ENCODE measurements around the gene HPSE2. TPM values are rescaled to one million over a fixed set of nuclear protein-coding genes. Genes with fewer than 3 reads are reported as not detected.

The HPSE2 gene
- polyA plus RNA-seq, 1 of the 3 experiments (the other 2 are of a cell fraction) = not detected

DNA sequence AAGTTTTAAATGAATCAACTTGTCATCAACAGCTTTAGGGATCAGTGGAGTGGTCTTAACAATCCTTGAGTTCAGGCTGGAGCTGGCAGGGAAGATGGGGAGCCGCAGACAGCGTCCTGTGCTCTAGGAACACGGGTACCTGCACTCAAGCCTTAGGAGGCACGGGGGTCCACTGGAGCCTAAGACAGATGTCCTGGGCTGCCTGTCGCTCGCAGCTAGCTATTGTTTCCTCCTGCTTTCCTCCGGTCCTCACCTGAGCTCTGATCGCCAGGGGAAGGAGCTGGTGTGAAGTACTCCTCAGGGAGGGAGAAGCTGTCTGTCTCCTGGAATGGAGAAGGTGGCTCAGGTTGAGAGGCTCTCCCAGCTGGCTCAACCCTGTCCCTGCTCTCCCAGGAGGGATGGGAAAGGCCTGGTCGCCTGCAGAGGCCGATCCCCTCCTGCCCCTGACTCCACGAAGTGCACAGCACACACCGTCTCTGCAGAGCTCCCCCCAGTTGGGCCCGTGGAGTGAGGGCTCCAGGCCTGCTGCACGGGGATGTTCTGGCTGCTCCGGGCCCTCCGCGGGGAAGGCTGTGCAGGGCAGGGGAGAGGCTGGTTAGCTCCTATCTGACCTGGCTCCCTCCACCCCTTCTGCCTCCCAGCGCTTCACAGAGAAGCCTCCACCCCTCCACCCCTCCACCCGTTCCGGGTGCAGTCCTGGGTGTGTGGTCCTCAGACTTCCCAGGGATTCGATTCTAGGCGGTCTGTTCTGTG is 806.2 kb downstream of the HPSE2 start:
- Histone ChIP-seq H3K4me2 (no peak overlapping the region), H3K36me3 (replicated peaks in 1 of 2; ENCODE audit: control insufficient read depth in 1 of 2, insufficient read depth in 2 of 2, low read length in 1 of 2) (peaks cover 23 to 39% of the 10 kb centered on the region in 2 experiments), H3F3A (replicated peaks; ENCODE audit: insufficient read depth) (no peaks in the 10 kb centered on the region), H3K9me3 (peaks cover 4% of the 10 kb centered on the region; the same call in 1 of the 2 replicates), H3K79me2 (ENCODE audit: insufficient read depth) (no peaks in the 10 kb centered on the region), H3K9ac (no peak overlapping the region), H3K27me3 (ENCODE audit: insufficient read depth) (no peaks in the 10 kb centered on the region), H3K4me3 (ENCODE audit: low read depth in 2 of 2, low read length in 1 of 2) (no peak overlapping the region), H4K20me1 (ENCODE audit: insufficient read depth) (no peaks in the 10 kb centered on the region), H3K27ac (ENCODE audit: low read depth in 2 of 2, low read length in 1 of 2) (no peak overlapping the region), H2AFZ (ENCODE audit: low read depth) (no peak overlapping the region), H3K9me2 (no peaks in the 10 kb centered on the region), H3K4me1 (ENCODE audit: control insufficient read depth in 1 of 2, insufficient read depth in 2 of 2, low read depth in 1 of 2, low read length in 1 of 2) (no peaks in the 10 kb centered on the region)
- 97% methylated on average over 17 of the region's 22 CpGs for WGBS (ENCODE audit: low lambda C conversion rate)
- DNase-seq = no peak
- ChIA-PET CTCF (interaction anchor here (0.6 kb wide), 2 partner anchors 30 to 121 kb away, joined by 3 read pairs; no protein-coding TSS in a partner anchor), POLR2A (no interaction called here)
- TF ChIP-seq SIN3A (IDR thresholded peaks at IDR 0.05; ENCODE audit: borderline replicate concordance, low read depth, low read length) (no peak), GATA2 (CRISPR knock-in tag; IDR thresholded peaks at IDR 0.05) (no peak), MXI1 (IDR thresholded peaks at IDR 0.05; ENCODE audit: low read depth, low read length) (no peak), NRF1 (IDR thresholded peaks at IDR 0.05; ENCODE audit: low read depth, low read length) (no peak), TAF1 (IDR thresholded peaks at IDR 0.05; ENCODE audit: borderline replicate concordance, low read depth, low read length) (no peak), SMC3 (IDR thresholded peaks at IDR 0.05; ENCODE audit: low read depth, low read length) (no peak), RXRA (IDR thresholded peaks at IDR 0.05; ENCODE audit: borderline replicate concordance, low read depth) (no peak), GABPA (IDR thresholded peaks at IDR 0.05; ENCODE audit: low read depth) (no peak), FOXM1 (IDR thresholded peaks at IDR 0.05; ENCODE audit: low read depth) (no peak)
- TF ChIP-seq, protein P1, sequence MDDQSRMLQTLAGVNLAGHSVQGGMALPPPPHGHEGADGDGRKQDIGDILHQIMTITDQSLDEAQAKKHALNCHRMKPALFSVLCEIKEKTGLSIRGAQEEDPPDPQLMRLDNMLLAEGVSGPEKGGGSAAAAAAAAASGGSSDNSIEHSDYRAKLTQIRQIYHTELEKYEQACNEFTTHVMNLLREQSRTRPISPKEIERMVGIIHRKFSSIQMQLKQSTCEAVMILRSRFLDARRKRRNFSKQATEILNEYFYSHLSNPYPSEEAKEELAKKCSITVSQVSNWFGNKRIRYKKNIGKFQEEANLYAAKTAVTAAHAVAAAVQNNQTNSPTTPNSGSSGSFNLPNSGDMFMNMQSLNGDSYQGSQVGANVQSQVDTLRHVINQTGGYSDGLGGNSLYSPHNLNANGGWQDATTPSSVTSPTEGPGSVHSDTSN (IDR thresholded peaks at IDR 0.05) = no peak

DNA sequence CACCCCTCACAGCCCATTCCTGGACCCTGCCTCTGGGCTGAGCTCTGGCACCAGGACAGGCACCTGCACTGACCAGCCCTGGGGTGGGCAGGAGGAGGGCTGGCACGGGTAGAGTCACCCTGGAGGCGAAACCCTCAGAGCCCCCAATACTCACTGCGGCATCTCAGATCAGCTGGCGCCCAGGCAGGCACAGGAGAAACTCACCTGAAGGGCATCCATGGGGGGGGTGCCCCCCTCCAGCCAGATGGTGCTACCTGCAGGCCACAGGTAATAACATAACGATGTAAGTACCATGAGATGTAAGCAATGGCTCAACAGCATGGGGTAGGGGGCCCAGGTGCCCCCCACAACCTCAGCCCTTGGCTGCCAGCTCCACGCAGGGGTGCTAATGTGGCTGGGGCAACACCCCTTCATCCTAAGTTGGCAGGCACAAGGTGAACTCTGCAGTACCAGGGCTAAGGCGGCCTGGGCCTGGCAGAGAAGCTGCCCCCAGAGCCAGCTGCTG is 808.6 kb downstream of the HPSE2 start:
- Histone ChIP-seq H3K9ac (no peak overlapping the region), H4K20me1 (ENCODE audit: insufficient read depth) (no peaks in the 10 kb centered on the region), H3K9me2 (no peaks in the 10 kb centered on the region), H3K9me3 (no peaks in the 10 kb centered on the region), H3F3A (replicated peaks; ENCODE audit: insufficient read depth) (no peaks in the 10 kb centered on the region), H3K4me2 (no peak overlapping the region), H3K36me3 (replicated peaks in 1 of 2; ENCODE audit: control insufficient read depth in 1 of 2, insufficient read depth in 2 of 2, low read length in 1 of 2) (peaks cover 6 to 21% of the 10 kb centered on the region in 2 experiments), H3K4me3 (ENCODE audit: low read depth in 2 of 2, low read length in 1 of 2) (no peak overlapping the region), H3K27ac (ENCODE audit: low read depth in 2 of 2, low read length in 1 of 2) (no peak overlapping the region), H3K4me1 (ENCODE audit: control insufficient read depth in 1 of 2, insufficient read depth in 2 of 2, low read depth in 1 of 2, low read length in 1 of 2) (no peaks in the 10 kb centered on the region), H3K27me3 (ENCODE audit: insufficient read depth) (no peaks in the 10 kb centered on the region), H3K79me2 (ENCODE audit: insufficient read depth) (no peaks in the 10 kb centered on the region), H2AFZ (ENCODE audit: low read depth) (no peak overlapping the region)
- ChIA-PET POLR2A (no interaction called here), CTCF (interaction anchor here (0.8 kb wide), 1 partner anchor 17 kb away, joined by 3 read pairs; no protein-coding TSS in a partner anchor)
- TF ChIP-seq RFX5 (IDR thresholded peaks at IDR 0.05; ENCODE audit: low read length) = no peak
- no peak for TF ChIP-seq FOXJ3 (CRISPR knock-in tag; IDR thresholded peaks at IDR 0.05)
- TF ChIP-seq, protein P2, sequence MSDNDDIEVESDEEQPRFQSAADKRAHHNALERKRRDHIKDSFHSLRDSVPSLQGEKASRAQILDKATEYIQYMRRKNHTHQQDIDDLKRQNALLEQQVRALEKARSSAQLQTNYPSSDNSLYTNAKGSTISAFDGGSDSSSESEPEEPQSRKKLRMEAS (IDR thresholded peaks at IDR 0.05; ENCODE audit: low read depth) = no peak
- no peak for TF ChIP-seq NFIC (IDR thresholded peaks at IDR 0.05; ENCODE audit: borderline replicate concordance)
- WGBS (ENCODE audit: low lambda C conversion rate) = 100% methylated on average over 1 of the region's 7 CpGs
- DNase-seq = no peak

Measured in SK-N-SH (cell line).